Epithelial cell of esophagus (primary cell): ENCODE results near the gene CSMD2.

Source experiments
- DNase-seq: peaks from one replicate; pipeline ENCODE4 v3.0.0; 2010; ENCODE audit warnings: low read depth
- H3K4me3 ChIP-seq: 2 replicates; pipeline ENCODE4 v1.5.1; 2011; ENCODE audit warnings: mild to moderate bottlenecking, low read length, control low read depth
- CTCF ChIP-seq: IDR thresholded peaks from 2 replicates; pipeline ENCODE4 v1.5.1; 2011; ENCODE audit warnings: low read depth, mild to moderate bottlenecking, low read length, control low read depth, inconsistent platforms; ENCODE audit not compliant: insufficient read depth; ENCODE audit errors: missing control alignments

Gene CSMD2

GRCh38 chr1:33928251-33928650 lies 236.8 kb downstream of the CSMD2 start:
- TF ChIP-seq CTCF, result no peak
- no peak for DNase-seq
- H3K4me3 ChIP-seq, result no peak overlapping the region

GRCh38 chr1:33927721-33928120 lies 237.3 kb downstream of the CSMD2 start:
- H3K4me3 ChIP-seq, result no peak overlapping the region
- DNase-seq, result no peak
- TF ChIP-seq CTCF, result no peak

- H3K4me3 ChIP-seq, result no peak overlapping the region
- DNase-seq, result no peak
- no peak for TF ChIP-seq CTCF
Observed at GRCh38 chr1:33925586-33925985, 239.4 kb downstream of the CSMD2 start.

GRCh38 chr1:33921281-33921680 lies 243.7 kb downstream of the CSMD2 start:
- DNase-seq, result no peak
- no peak for TF ChIP-seq CTCF
- H3K4me3 ChIP-seq, result no peak overlapping the region

GRCh38 chr1:33918368-33918767 lies 246.7 kb downstream of the CSMD2 start:
- DNase-seq, result no peak
- no peak overlapping the region for H3K4me3 ChIP-seq
- no peak for TF ChIP-seq CTCF

GRCh38 chr1:33916786-33917185 lies 248.2 kb downstream of the CSMD2 start:
- H3K4me3 ChIP-seq, result no peak overlapping the region
- DNase-seq, result no peak
- no peak for TF ChIP-seq CTCF

GRCh38 chr1:33914531-33914930 lies 250.5 kb downstream of the CSMD2 start:
- no peak for DNase-seq
- TF ChIP-seq CTCF, result no peak

More at GRCh38 chr1:33914531-33914930, 250.5 kb downstream of the CSMD2 start:
- no peak overlapping the region for H3K4me3 ChIP-seq
